ENCODE measurements around the gene MBP.

Gene MBP

DNA sequence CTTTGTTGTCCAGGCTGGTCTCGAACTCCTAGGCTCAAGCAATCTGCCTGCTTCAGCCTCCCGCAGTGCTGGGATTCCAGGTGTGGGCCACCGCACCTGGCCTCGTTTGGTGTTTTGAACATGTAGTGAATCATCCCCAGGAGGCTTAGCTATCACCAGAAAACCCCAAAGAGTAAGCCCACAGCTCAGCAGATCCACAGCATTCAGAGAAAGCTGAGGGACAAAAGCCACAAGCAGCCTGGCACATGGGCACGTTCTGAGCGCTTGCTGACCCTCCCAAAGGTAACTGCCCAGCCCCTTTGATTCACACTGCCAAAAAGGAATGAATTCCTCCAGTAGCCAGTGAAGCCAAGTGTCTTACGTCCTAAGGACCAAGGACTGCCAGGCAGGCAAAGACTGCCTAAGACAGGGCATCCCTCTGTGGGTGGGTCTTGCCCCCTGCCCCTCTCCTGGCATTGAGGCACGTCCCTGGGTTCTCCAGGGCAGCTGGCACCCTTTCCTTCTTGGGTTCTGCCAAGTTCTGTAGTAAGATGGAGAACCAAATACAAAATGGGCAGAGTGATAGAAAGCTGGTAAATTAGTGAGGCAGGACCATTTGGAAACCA lies 31.7 kb downstream of the MBP start:
- DNase-seq (ENCODE audit: low spot score), result peak; percentile 38

- peak; percentile 45 for DNase-seq (ENCODE audit: low spot score)
Measured at GRCh38 chr18:77099485-77100370, 32.9 kb downstream of the MBP start.

GRCh38 chr18:77098538-77099174 lies 33.9 kb downstream of the MBP start:
- DNase-seq (ENCODE audit: low spot score), result no peak

DNA sequence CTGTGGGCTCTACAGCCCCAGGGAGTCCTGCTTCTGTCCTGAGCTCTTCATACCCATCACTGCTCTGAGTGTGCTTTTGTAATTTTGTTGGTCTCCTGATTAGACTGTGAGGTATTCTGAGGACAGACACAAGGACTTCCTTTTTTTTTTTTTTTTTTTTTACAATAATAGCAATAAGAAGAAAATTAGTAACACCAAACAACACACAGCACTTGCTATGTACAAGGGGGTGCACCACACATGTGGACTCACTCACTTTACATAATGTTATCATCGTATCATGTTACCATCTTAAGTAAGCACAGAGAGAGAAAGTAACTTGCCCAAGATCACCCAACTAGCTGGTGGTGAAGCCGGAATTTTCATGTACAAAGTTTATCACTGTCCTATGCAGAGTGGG lies 34.6 kb downstream of the MBP start:
- DNase-seq (ENCODE audit: low spot score), result no peak

DNA sequence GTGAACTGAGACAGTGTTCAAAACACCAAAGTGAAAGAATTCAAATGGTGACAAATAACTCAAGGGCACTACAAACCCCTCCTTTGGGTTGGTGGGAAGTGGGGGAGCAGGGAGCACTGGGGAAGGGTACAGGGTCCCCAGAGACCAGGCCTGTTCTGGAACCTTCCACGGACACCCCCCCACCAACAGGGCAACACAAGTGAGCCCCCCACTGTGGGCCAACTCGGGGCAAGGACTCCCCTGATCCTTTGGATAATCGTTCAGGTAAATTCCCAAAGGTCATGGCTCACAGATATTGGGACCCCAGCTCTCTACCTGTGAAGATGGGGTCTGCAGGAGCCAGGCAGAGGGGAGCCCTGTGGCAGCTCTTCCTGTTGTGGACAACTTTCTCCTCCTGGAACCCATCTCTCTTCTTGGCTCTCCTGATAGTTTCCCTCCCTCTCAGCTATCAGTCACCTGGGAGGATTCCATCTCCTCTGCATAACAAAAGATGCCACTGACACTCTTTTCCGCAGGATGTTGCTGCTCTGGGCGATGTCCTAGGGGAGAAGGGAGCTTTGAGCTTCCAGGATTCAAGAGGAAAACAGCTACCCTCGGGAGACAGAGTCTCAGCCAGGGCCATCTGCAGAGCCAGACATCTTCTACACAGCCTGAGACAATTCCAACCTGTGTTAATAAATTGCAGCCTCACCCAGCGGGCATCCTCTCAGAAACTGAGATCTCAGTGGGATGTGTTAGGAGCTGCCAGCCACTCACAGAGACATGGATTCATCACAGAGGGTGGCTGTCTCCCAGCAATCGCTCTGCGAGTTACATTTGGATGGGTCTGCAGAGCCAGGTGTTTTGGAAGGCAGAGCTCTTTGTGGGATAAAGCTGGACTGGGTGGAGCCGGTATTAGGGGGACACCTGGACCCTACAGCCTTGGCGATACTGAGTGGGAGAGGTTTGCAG lies 35.4 kb downstream of the MBP start:
- DNase-seq (ENCODE audit: low spot score), result no peak

- no peak for DNase-seq (ENCODE audit: low spot score)
Measured at GRCh38 chr18:77095391-77096371, 36.9 kb downstream of the MBP start.

DNA sequence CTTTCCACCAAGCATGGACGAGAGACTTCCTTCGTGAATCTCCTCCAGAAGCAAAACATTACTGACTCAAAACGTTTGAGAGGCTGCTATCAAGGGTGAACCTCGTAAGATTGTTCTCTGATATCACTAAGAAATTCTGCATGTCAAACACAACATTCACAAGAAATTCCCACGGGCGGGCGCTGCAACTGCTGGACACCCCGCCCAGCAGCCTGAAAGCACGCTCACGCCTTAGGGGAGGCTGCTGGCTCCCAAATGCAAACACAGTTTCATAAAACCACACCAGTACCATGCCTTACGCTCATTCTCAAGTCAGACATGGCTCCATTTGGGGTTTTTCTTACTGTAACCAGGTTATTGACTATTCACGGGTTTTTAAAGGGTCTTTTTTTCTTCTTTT lies 39.0 kb downstream of the MBP start:
- no peak for DNase-seq (ENCODE audit: low spot score)

- DNase-seq (ENCODE audit: low spot score), result no peak
Measured at GRCh38 chr18:77093067-77093430, 39.5 kb downstream of the MBP start.

GRCh38 chr18:77092104-77093066 lies 40.2 kb downstream of the MBP start:
- no peak for DNase-seq (ENCODE audit: low spot score)

- no peak for DNase-seq (ENCODE audit: low spot score)
Measured at GRCh38 chr18:77091366-77091765, 41.2 kb downstream of the MBP start.

DNA sequence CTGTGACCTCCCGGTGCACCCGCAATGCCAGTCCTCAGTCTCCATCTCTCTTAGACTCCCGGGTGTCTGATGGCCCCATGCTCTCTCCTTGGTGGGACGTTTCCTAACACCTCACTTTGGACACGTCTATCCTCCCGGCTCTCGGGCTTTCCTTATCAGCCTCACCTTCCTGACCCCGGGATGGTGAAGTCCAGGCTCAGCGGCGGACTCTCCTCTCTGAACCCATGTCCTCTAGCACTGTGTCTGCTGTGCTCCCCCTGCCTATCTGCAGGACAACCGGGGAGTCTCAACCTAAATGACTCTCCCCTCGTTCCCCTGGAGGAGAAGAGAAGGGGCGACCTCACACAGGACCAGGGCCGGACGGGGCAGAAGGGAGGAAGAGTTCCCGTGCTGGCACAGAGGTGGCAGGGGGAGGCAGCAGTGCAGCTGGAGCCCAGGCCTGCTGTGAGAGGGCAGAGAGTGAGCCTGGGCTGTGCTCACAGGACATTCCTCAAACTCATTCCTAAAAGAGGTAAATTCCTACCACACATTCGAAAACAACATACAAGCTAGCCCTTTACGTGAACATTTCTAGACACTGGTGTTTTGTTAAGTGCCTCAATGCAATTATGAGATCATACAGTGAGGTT lies 41.9 kb downstream of the MBP start:
- DNase-seq (ENCODE audit: low spot score), result no peak

DNA sequence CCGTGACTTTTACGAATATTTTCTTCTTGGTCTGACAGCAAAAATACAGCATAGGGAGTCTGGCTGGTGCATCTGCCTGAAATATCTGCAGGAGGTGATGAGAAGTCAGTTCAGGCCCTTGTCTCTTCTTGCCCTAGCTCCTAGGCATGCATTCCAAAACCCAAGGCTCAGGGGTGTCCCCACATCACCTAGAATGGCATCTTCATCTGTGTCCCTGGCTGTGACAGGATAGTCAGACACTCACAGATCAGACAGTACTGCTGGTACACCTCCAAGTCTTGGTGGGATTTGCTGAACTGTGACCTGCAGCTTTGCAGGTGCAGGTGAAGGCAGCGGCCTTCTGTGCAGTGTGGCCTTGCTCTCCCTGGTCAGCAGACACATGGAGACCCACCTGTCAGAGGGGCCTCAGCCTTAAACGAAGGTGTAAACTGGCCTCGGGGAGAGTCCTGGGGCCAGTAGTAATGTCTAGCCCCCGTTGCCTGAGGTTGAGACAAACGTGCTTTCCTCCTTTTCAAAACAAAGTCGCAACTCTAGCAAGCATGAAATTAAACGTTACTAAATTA lies 42.8 kb downstream of the MBP start:
- no peak for DNase-seq (ENCODE audit: low spot score)

DNA sequence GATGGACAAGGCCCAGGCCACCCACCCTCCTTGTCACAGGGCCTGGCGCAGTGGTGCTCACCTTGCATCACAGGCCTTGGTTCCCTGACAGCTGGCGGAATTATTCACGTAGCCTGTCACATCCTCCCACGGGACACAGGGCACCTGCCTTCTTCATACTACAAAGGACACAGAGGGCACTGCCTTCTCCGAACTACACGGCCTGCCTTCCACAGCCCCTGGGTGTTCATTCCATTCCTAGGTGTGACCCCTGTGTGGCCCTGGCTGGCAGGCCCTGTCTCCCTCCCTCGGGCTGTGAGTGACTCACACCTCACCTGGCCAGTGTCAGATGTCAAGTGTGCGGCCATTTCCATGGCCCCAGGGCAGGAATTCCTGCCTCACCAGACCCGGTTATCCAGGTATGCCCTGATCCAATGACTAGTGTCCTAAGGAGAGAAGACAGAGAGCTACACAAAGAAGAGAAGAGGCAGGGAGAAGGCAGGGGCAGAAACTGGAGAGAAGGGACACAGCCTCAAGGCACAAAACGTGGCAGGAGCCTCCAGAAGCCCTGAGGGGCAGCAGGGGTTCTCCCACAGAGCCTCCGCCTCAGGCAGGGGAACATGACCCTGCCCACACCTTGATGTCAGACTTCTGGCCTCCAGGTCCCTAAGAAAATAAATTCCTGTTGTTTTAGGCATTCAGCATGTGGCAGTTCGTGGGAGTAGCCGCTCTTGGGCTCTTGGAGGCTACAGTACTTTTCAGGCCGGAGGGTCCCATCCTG lies 43.4 kb downstream of the MBP start:
- no peak for DNase-seq (ENCODE audit: low spot score)

DNA sequence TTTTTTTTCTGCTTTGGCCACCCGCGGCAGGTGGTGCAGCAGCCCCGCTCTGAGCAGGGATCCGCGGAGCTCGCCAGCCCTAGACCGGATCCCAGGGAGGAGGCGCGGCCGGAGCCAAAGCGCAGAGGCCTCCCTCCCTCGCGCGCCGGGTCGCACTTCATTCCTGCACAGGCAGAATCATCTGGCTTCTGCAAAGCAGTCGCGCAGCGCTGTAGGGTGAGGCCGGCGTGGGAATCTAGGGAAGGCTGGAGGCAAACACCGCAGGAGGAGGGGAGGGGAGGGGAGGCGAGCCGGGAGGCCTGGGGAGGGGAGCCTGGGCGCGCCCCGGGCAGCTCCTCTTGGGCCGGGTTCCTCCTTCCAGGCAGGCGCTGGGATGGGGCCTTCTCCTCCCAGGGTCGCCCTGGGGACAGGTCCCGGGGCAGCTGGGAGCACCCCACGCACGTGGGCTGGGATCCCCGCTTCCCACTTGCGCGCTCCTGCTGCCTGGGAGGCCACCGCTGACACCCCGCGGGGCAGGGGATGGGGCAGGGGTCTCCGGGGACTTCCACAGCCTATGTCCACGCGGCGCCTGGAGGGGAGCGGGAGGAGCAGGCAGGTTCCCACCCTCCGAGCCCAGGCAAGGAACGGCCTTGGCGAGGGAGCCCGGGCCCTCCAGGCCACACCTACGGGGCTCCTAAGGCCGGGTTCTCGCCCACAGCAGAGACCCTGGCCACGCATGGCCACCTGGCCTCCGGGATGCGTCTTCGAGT lies 45.0 kb downstream of the MBP start:
- no peak for DNase-seq (ENCODE audit: low spot score)

- DNase-seq (ENCODE audit: low spot score), result no peak
Measured at GRCh38 chr18:77086656-77087392, 45.8 kb downstream of the MBP start.

GRCh38 chr18:77086034-77086433 lies 46.5 kb downstream of the MBP start:
- DNase-seq (ENCODE audit: low spot score), result no peak

DNA sequence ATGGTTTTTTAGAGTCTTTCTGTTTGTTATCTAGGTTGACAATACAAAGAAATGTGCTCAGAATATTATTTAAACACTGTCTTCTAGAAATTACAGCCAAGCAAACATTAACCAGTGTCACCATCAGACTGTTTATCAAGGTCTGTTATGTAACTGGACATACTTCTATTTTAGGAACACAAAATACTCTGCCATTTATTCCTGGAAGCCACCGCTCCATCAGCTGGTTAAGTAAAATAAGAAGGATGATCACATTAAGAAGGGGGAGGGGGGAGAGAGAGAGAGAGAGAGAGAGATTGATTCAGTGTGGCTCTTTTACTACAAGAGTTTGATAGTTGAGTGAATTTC lies 47.9 kb downstream of the MBP start:
- DNase-seq (ENCODE audit: low spot score), result no peak
